SK-N-SH (cell line): ENCODE data around the gene CELF2. TPM values are rescaled to one million over a fixed set of nuclear protein-coding genes. Genes with fewer than 3 reads are reported as not detected.

Experiments used
- CTCF ChIA-PET: fragments of 300-600, 350-600 bp; formaldehyde crosslinking; extraction: SDS; loops from one replicate; lab custom pipeline; 2021; lab: Yijun Ruan, JAX
- POLR2A ChIA-PET: fragments of 350-600 bp; sonication (Branson Sonifier 250); formaldehyde crosslinking; extraction: SDS; loops from one replicate; lab custom pipeline; 2020; ENCODE audit warnings: antibody characterized with exemption, inconsistent platforms; lab: Yijun Ruan, JAX
- DNase-seq: peaks from one replicate; pipeline ENCODE4 v3.0.0; 2012
- H2AFZ ChIP-seq: fragments of 200-600 bp; sonication (generic); 2 replicates; pipeline ENCODE4 v1.8.1; 2016; ENCODE audit warnings: antibody characterized with exemption, mild to moderate bottlenecking, low read depth
- H3F3A ChIP-seq: fragments of 200-600 bp; sonication (generic); replicated peaks from 2 replicates; pipeline ENCODE3; 2016; ENCODE audit warnings: antibody characterized with exemption, mild to moderate bottlenecking; ENCODE audit not compliant: insufficient read depth
- H3K27ac ChIP-seq, 2 experiments: fragments of 200-500 bp in 1 of 2; fragments of 200-600 bp in 1 of 2; sonication (Bioruptor generic) in 1 of 2; sonication (generic), shearing (Covaris generic) in 1 of 2; 2 replicates each; pipeline versions ENCODE4 v1.5.1 to v1.6.1; 2014 to 2016; ENCODE audit warnings: low read depth in 2 of 2, inconsistent platforms in 1 of 2, low read length in 1 of 2, mild to moderate bottlenecking in 1 of 2, mixed read lengths in 1 of 2
- H3K27me3 ChIP-seq: fragments of 200-600 bp; sonication (generic), shearing (Covaris generic); 2 replicates; pipeline ENCODE4 v1.6.1; 2016; ENCODE audit warnings: mixed run types; ENCODE audit not compliant: insufficient read depth
- H3K36me3 ChIP-seq, 2 experiments: fragments of 200-500 bp in 1 of 2; fragments of 200-600 bp in 1 of 2; sonication (Bioruptor generic) in 1 of 2; sonication (generic) in 1 of 2; replicated peaks in 1 of 2; 2 replicates each; pipeline versions ENCODE3 to v1.5.1; 2014 to 2016; ENCODE audit warnings: low read length in 1 of 2, mild to moderate bottlenecking in 1 of 2; ENCODE audit not compliant: insufficient read depth in 2 of 2, control insufficient read depth in 1 of 2
- H3K4me1 ChIP-seq, 2 experiments: fragments of 200-500 bp in 1 of 2; fragments of 200-600 bp in 1 of 2; sonication (Bioruptor generic) in 1 of 2; sonication (generic), shearing (Covaris generic) in 1 of 2; 2 replicates each; pipeline versions ENCODE4 v1.5.1 to v1.6.1; 2014 to 2016; ENCODE audit warnings: low read depth in 1 of 2, low read length in 1 of 2, mixed run types in 1 of 2; ENCODE audit not compliant: insufficient read depth in 2 of 2, control insufficient read depth in 1 of 2
- H3K4me2 ChIP-seq: fragments of 200-600 bp; sonication (generic), shearing (Covaris generic); 2 replicates; pipeline ENCODE4 v1.6.1; 2017; ENCODE audit warnings: mixed run types
- H3K4me3 ChIP-seq, 2 experiments: fragments of 200-500 bp in 1 of 2; fragments of 200-600 bp in 1 of 2; sonication (Bioruptor generic) in 1 of 2; sonication (generic), shearing (Covaris generic) in 1 of 2; 2 replicates each; pipeline versions ENCODE4 v1.5.1 to v1.8.1; 2014 to 2016; ENCODE audit warnings: low read depth in 2 of 2, inconsistent platforms in 1 of 2, low read length in 1 of 2, mild to moderate bottlenecking in 1 of 2, mixed read lengths in 1 of 2, moderate library complexity in 1 of 2
- H3K79me2 ChIP-seq: fragments of 200-600 bp; sonication (generic); 2 replicates; pipeline ENCODE4 v1.8.1; 2017; ENCODE audit warnings: mild to moderate bottlenecking; ENCODE audit not compliant: insufficient read depth
- H3K9ac ChIP-seq: fragments of 200-600 bp; sonication (generic); 2 replicates; pipeline ENCODE4 v1.6.1; 2017; ENCODE audit warnings: mixed run types
- H3K9me2 ChIP-seq: fragments of 200-600 bp; sonication (generic); 2 replicates; pipeline ENCODE4 v1.6.1; 2017; ENCODE audit warnings: mixed run types
- H3K9me3 ChIP-seq: fragments of 200-600 bp; sonication (generic); 2 replicates; pipeline ENCODE4 v1.6.1; 2017; ENCODE audit warnings: mixed run types, mild to moderate bottlenecking, moderate library complexity
- H4K20me1 ChIP-seq: fragments of 200-600 bp; sonication (generic); 2 replicates; pipeline ENCODE4 v1.6.1; 2017; ENCODE audit warnings: mild to moderate bottlenecking, mixed run types; ENCODE audit not compliant: insufficient read depth
- CHD2 ChIP-seq: fragments of 150-350 bp; IDR thresholded peaks from 2 replicates; pipeline ENCODE4 v1.6.1; 2018; ENCODE audit warnings: low read length; ENCODE audit not compliant: partially characterized antibody
- EP300 ChIP-seq, 2 experiments: IDR thresholded peaks; 2 replicates each; pipeline versions ENCODE4 v1.4.0 to v1.6.1; 2012; ENCODE audit warnings: borderline replicate concordance in 1 of 2, low read depth in 1 of 2, low read length in 1 of 2
- EZH2phosphoT487 ChIP-seq: fragments of 200-600 bp; sonication (generic); IDR thresholded peaks from 2 replicates; pipeline ENCODE4 v1.6.1; 2017; ENCODE audit warnings: low read depth, mixed run types, mild to moderate bottlenecking, antibody characterized with exemption, moderate library complexity, borderline replicate concordance
- FOSL2 ChIP-seq: IDR thresholded peaks from 2 replicates; pipeline ENCODE4 v1.4.0; 2012; ENCODE audit warnings: low read depth, mild to moderate bottlenecking, moderate library complexity, borderline replicate concordance
- JUND ChIP-seq: IDR thresholded peaks from 2 replicates; pipeline ENCODE4 v1.4.0; 2012
- POLR2AphosphoS5 ChIP-seq: IDR thresholded peaks from 2 replicates; pipeline ENCODE4 v1.6.1; 2012; ENCODE audit warnings: low read depth, low read length
- RAD21 ChIP-seq: IDR thresholded peaks from 2 replicates; pipeline ENCODE4 v1.6.1; 2012; ENCODE audit warnings: mild to moderate bottlenecking, low read length
- RXRA ChIP-seq: IDR thresholded peaks from 2 replicates; pipeline ENCODE4 v1.4.0; 2012; ENCODE audit warnings: low read depth, mild to moderate bottlenecking, borderline replicate concordance
- SMC3 ChIP-seq: IDR thresholded peaks from 2 replicates; pipeline ENCODE4 v1.6.1; 2012; ENCODE audit warnings: low read depth, low read length, improper control_type of control experiment
- TAF1 ChIP-seq: IDR thresholded peaks from 2 replicates; pipeline ENCODE4 v1.6.1; 2012; ENCODE audit warnings: low read depth, mild to moderate bottlenecking, low read length, moderate library complexity, borderline replicate concordance
- TCF12 ChIP-seq: IDR thresholded peaks from 2 replicates; pipeline ENCODE4 v1.4.0; 2012
- TEAD4 ChIP-seq: IDR thresholded peaks from 2 replicates; pipeline ENCODE4 v1.4.0; 2012; ENCODE audit warnings: mild to moderate bottlenecking, borderline replicate concordance; ENCODE audit not compliant: insufficient read depth
- WGBS: methylation state at CpG from one replicate; pipeline ENCODE4 v1.1.6; 2017; ENCODE audit warnings: low lambda C conversion rate; 5-methylcytosine and 5-hydroxymethylcytosine counted together
- polyA plus RNA-seq, 3 experiments: library from polyadenylated mRNA; depleted of rRNA; stranded (reverse); fragments of >200 nt; gene quantifications; 2 replicates each; pipeline ENCODE4 v1.2.3, GENCODE V29; 2012
- TF ChIP-seq, protein P1 (sequence below): IDR thresholded peaks from 2 replicates; pipeline ENCODE4 v1.6.1; 2012; ENCODE audit warnings: mild to moderate bottlenecking, low read depth, low read length, moderate library complexity
- TF ChIP-seq, protein P2 (sequence below): fragments of 200-600 bp; sonication (generic); IDR thresholded peaks from 2 replicates; pipeline ENCODE4 v1.6.1; 2017; ENCODE audit warnings: antibody characterized with exemption, mild to moderate bottlenecking, moderate library complexity
- TF ChIP-seq, protein P3 (sequence below): IDR thresholded peaks from 2 replicates; pipeline ENCODE4 v1.4.0; 2012; ENCODE audit warnings: low read depth, borderline replicate concordance
- TF ChIP-seq, protein P4 (sequence below): IDR thresholded peaks from 2 replicates; pipeline ENCODE4; 2012

Gene CELF2
- polyA plus RNA-seq, 1 of the 3 experiments (the other 2 are of a cell fraction): 0.03 TPM

DNA sequence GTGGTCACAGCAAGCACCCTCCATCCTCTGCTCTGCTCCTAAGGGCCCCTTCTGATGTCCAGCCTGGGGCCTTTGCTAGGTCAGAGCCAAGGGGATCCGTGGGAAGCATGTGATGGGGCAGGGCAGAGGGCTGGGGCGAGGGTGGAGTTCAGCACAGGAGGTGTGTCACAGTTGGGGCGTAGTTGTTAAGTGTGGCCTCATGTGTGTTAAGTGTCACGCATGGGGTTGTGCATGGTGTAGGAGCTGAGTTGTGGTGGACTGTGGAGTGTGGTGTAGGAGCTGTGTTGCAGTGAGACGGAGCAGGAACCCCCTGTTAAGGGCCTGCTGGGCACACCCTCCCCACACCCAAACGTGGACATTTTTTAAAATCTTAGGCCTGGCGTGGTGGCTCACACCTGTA is 345.8 kb downstream of the CELF2 start:
- no peaks in the 10 kb centered on the region for H3F3A ChIP-seq

More for the DNA sequence above, 345.8 kb downstream of the CELF2 start:
- no peak for DNase-seq
- H3K79me2 ChIP-seq: no peaks in the 10 kb centered on the region
- TF ChIP-seq, protein P1, sequence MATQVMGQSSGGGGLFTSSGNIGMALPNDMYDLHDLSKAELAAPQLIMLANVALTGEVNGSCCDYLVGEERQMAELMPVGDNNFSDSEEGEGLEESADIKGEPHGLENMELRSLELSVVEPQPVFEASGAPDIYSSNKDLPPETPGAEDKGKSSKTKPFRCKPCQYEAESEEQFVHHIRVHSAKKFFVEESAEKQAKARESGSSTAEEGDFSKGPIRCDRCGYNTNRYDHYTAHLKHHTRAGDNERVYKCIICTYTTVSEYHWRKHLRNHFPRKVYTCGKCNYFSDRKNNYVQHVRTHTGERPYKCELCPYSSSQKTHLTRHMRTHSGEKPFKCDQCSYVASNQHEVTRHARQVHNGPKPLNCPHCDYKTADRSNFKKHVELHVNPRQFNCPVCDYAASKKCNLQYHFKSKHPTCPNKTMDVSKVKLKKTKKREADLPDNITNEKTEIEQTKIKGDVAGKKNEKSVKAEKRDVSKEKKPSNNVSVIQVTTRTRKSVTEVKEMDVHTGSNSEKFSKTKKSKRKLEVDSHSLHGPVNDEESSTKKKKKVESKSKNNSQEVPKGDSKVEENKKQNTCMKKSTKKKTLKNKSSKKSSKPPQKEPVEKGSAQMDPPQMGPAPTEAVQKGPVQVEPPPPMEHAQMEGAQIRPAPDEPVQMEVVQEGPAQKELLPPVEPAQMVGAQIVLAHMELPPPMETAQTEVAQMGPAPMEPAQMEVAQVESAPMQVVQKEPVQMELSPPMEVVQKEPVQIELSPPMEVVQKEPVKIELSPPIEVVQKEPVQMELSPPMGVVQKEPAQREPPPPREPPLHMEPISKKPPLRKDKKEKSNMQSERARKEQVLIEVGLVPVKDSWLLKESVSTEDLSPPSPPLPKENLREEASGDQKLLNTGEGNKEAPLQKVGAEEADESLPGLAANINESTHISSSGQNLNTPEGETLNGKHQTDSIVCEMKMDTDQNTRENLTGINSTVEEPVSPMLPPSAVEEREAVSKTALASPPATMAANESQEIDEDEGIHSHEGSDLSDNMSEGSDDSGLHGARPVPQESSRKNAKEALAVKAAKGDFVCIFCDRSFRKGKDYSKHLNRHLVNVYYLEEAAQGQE: no peak
- no peak for TF ChIP-seq RXRA
- no peak for TF ChIP-seq TCF12
- no peak for TF ChIP-seq RAD21
- TF ChIP-seq, protein P2, sequence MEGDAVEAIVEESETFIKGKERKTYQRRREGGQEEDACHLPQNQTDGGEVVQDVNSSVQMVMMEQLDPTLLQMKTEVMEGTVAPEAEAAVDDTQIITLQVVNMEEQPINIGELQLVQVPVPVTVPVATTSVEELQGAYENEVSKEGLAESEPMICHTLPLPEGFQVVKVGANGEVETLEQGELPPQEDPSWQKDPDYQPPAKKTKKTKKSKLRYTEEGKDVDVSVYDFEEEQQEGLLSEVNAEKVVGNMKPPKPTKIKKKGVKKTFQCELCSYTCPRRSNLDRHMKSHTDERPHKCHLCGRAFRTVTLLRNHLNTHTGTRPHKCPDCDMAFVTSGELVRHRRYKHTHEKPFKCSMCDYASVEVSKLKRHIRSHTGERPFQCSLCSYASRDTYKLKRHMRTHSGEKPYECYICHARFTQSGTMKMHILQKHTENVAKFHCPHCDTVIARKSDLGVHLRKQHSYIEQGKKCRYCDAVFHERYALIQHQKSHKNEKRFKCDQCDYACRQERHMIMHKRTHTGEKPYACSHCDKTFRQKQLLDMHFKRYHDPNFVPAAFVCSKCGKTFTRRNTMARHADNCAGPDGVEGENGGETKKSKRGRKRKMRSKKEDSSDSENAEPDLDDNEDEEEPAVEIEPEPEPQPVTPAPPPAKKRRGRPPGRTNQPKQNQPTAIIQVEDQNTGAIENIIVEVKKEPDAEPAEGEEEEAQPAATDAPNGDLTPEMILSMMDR: no peak
- TF ChIP-seq EP300 (IDR thresholded peaks at IDR 0.05; ENCODE audit: borderline replicate concordance in 1 of 2, low read depth in 1 of 2, low read length in 1 of 2): no peak
- no peak for TF ChIP-seq POLR2AphosphoS5
- TF ChIP-seq CHD2: no peak
- TF ChIP-seq, protein P3, sequence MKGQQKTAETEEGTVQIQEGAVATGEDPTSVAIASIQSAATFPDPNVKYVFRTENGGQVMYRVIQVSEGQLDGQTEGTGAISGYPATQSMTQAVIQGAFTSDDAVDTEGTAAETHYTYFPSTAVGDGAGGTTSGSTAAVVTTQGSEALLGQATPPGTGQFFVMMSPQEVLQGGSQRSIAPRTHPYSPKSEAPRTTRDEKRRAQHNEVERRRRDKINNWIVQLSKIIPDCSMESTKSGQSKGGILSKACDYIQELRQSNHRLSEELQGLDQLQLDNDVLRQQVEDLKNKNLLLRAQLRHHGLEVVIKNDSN: no peak
- no peak for TF ChIP-seq TAF1
- TF ChIP-seq TEAD4: no peak
- no peak for TF ChIP-seq JUND
- TF ChIP-seq, protein P4, sequence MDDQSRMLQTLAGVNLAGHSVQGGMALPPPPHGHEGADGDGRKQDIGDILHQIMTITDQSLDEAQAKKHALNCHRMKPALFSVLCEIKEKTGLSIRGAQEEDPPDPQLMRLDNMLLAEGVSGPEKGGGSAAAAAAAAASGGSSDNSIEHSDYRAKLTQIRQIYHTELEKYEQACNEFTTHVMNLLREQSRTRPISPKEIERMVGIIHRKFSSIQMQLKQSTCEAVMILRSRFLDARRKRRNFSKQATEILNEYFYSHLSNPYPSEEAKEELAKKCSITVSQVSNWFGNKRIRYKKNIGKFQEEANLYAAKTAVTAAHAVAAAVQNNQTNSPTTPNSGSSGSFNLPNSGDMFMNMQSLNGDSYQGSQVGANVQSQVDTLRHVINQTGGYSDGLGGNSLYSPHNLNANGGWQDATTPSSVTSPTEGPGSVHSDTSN: no peak
- no peak for TF ChIP-seq FOSL2
- TF ChIP-seq EZH2phosphoT487: no peak
- no peak for TF ChIP-seq SMC3
- H3K9ac ChIP-seq: no peak overlapping the region
- H3K4me1 ChIP-seq: no peaks in the 10 kb centered on the region
- H3K27ac ChIP-seq: no peak overlapping the region
- no peaks in the 10 kb centered on the region for H4K20me1 ChIP-seq
- no peak overlapping the region for H2AFZ ChIP-seq
- H3K27me3 ChIP-seq: no peaks in the 10 kb centered on the region
- H3K9me3 ChIP-seq: no peaks in the 10 kb centered on the region
- H3K4me3 ChIP-seq: no peak overlapping the region
- H3K4me2 ChIP-seq: no peak overlapping the region
- H3K9me2 ChIP-seq: no peaks in the 10 kb centered on the region
- POLR2A ChIA-PET: no interaction called here
- no peaks in the 10 kb centered on the region for H3K36me3 ChIP-seq
- WGBS: 34% methylated on average over 7 of the region's 7 CpGs
- CTCF ChIA-PET: no interaction called here
